HFF-Myc (cell line): ENCODE data around the gene FLOT1.

Experiments used
- DNase-seq: peaks from one replicate; pipeline ENCODE4 v3.0.0-alpha.2; 2011; ENCODE audit warnings: low read depth; ENCODE audit errors: extremely low read depth
- H3K4me3 ChIP-seq: replicated peaks from 2 replicates; pipeline ENCODE4 v1.5.1; 2011; ENCODE audit warnings: low read depth, mild to moderate bottlenecking, control low read depth, low read length
- TF ChIP-seq, protein P1 (sequence below): IDR thresholded peaks from 2 replicates; pipeline ENCODE4 v1.5.1; 2012; ENCODE audit warnings: mild to moderate bottlenecking, low read depth, low read length, control low read depth; ENCODE audit errors: missing control alignments

The FLOT1 gene

DNA sequence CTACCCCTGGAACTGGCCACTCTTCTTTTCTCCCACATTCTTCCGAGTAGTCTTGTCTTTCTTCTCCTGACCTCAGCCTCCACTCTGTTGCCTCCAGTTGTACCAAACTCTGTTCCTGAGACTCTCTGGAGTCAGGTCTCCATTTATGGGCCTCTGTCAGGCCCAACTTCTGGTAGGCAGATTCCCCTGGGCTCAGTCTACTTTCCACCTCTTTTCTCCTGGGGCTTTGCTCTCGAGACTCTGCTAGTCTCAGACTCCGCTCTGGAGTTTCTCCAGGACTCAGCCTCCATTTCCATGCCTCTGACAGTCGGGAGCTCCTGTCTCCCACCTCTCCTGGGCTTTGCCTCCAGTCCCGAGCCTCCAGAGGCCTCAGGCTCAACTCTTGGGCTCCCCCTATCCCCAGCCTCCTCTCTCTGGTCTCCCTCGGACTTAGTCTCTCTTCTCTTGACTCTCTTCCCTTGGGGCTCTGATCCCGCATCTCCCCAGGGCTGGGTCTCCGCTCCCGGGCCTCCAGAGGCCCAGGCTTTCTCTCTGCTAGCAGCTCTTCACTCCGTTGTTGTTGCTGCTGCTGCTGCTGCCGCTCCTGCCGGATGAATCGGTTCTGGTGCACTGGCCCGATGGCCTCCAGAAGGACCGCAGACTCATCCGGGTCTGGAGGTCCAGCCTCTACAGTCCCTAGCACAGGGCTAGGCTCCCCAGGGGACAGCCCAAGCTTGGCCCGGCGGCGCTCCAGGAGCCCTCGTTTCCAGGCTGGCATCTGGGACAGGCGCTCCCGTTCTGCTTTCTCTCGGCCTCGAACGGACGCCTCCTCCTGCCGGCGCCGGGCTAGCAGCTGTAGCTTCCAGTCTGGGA is 57.1 kb downstream of the FLOT1 start:
- no peak for DNase-seq
- TF ChIP-seq, protein P1, sequence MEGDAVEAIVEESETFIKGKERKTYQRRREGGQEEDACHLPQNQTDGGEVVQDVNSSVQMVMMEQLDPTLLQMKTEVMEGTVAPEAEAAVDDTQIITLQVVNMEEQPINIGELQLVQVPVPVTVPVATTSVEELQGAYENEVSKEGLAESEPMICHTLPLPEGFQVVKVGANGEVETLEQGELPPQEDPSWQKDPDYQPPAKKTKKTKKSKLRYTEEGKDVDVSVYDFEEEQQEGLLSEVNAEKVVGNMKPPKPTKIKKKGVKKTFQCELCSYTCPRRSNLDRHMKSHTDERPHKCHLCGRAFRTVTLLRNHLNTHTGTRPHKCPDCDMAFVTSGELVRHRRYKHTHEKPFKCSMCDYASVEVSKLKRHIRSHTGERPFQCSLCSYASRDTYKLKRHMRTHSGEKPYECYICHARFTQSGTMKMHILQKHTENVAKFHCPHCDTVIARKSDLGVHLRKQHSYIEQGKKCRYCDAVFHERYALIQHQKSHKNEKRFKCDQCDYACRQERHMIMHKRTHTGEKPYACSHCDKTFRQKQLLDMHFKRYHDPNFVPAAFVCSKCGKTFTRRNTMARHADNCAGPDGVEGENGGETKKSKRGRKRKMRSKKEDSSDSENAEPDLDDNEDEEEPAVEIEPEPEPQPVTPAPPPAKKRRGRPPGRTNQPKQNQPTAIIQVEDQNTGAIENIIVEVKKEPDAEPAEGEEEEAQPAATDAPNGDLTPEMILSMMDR: peak; percentile 27
- peak overlapping the region; percentile 79 for H3K4me3 ChIP-seq

DNA sequence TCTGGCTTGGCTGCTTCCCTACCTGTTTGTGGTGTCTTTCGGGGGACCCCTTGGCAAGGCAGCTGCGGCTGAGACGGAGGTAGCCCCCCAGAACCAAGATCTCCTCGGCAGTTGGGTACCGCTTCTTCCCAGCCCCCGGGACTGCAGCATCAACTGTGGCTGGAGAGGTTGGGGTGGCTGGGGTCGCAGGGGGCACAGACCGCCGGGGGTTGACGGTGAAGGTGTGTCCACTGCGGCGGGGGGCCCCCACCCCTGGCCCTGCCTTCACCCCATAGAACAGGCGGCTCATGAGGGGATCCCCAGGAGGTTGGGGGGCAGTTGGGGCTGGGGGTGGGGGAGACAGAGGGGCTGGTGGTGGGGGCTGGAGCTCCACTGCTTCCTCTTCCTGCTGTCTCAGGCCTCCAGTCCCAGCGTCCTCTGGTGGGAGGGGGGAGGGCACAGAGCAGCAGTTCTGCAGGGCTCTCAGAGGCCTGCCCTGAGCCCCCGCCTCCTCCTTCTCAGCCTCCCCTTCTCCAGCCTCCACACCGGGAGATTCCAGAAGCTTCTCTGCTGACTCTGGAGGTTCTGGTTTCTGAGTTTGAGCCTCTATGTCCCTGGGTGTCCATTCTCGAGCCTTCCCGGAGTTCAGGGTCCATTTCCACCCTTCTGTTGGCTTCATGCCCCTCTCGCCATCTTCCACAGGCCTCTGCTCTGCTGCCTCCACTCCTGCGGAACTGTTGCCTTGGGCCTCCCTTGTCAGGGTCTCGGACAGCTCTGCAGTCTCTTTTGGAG is 57.9 kb downstream of the FLOT1 start:
- no peak for DNase-seq
- H3K4me3 ChIP-seq: peak overlapping the region; percentile 79
- TF ChIP-seq, protein P1: no peak

DNA sequence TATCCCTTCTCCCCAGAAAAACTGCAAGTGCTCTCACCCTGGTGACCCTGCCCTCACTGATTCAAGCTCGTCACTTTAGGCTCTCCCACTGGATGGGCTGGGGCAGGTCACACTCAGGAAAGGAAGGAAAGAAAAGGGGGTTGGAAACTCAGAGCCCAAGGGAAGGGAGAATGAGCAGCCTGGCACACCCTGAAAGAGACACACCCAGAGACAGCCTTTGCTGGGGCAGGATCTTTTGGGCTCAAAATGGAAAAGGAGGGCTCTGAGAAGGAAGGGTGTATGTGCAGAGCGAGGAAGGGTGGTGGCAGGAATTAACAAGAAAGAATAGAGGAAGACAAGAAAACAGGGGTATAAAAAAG is 58.5 kb downstream of the FLOT1 start:
- no peak for DNase-seq
- TF ChIP-seq, protein P1: no peak
- peak overlapping the region; percentile 79 for H3K4me3 ChIP-seq

DNA sequence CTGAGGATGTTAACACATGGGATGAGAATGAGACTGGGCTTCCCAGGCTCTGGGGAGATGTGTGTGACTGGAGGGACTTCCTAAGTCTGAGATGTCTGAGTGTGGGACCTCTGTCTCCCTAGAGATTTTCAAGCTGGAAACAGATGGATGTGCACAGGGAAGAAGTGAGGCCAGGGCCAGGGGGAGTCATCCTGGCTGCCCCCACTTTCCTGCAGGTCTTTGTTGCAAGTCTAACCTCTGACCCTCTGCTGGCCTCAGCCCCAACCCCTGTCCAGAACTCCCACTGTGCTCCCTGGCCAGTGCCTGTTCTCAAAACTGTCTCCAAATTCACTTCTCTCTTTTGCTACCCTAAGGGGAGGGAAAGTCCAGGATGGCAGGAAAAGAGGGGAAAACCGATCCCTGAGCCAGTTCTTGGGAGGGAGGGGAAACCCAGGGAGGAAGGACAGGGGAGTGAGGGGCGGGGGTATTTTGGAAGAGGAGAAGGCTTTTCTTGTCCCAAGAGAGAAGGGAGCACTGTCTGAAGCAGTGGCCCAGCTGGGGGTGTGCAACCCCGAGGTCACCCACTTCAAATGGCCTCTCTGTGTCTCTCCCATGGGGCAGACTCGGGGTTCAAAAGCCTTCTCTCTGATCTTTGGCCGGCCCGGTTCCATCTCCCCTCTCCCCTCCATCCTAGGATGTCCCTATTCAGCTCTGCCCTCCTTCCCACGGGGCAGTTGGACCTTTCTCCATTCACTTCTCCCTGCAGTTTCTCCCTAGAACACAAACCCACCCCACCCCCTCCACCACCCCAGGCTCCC is 59.1 kb downstream of the FLOT1 start:
- TF ChIP-seq, protein P1: no peak
- DNase-seq: no peak
- H3K4me3 ChIP-seq: peak overlapping the region; percentile 79

DNA sequence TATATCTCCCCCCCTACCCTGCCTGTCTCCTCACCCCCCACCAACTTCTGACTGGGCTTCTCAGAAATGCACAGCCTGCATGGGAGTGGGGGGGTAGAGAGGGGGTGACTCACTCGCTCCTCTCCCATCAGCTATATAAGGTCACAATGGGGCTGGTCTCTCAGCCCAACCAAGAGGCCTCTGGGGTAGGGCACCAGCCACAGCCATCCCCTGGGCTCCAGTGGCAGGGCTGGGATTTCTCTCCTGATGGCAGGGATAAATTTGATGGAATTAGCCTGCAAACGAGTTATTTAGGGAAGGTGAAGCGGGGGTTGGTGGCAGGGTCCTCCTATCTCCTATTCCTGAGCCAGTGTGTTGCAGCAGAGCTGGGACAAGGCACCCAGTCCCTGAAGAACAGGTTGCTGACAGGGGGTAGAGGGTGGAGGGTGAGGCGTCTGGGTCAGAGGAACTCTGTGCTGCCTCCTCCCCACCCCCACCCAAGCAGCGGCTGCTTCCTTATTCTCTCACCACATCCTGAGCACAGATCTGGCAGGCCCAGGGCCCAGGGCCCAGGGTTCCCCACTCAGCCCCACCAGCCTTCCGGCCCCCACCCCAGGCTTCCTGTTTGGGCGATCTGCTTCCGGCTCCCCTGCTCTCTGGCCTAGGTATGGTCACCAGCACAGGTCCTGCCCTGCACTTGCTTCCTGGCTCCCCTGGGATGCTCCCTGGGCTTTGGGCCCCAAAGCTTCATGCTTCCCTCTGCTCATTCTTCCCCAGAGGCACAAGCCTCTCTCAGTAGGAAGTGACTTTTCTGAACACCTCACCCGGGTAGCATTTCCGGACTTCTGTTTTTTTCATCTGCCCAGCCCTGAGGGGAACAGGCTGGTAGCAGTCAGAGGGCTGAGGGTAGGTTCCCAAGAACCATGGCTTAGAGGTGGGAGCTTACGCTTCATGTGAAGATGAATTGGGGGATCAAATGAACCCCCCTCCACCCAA is 60.1 kb downstream of the FLOT1 start:
- DNase-seq: peak; percentile 59
- TF ChIP-seq, protein P1: no peak
- peak overlapping the region; percentile 79 for H3K4me3 ChIP-seq

DNA sequence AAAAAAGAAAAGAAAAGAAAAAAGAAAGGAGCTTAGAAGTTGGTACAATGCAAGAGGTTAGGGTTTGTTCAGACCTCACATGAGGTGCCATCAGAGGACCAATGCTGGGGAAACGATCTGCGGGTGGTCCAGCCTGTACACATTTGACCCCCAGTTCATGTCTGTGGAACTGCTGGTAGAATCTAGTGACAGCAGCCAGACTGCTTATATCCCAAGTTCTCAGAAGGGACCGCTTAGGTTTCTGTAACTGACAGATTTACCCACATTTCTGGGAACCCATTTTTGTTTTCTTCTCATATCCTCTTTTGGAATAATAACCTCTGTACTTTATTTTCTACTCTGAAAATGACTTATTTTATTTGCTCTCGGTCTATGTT is 60.7 kb downstream of the FLOT1 start:
- no peak for DNase-seq
- H3K4me3 ChIP-seq: peak overlapping the region; percentile 79
- TF ChIP-seq, protein P1: no peak
